ENCODE data around the gene BAHCC1. TPM values are rescaled to one million over a fixed set of nuclear protein-coding genes. Genes with fewer than 3 reads are reported as not detected.

Gene BAHCC1
- total RNA-seq, 1 experiment from 2014 or later: 33.7 TPM

- ChIA-PET CTCF (no interaction called here), POLR2A (ENCODE audit: unreplicated experiment) (interaction anchor here (0.6 kb wide), 1 partner anchor 92 kb away, joined by 5 read pairs; no protein-coding TSS in a partner anchor)
- Histone ChIP-seq H3K79me2 (ENCODE audit: low read depth) (peaks cover 27% of the 10 kb centered on the region), H3K27me3 (ENCODE audit: insufficient read depth, low read depth) (no peaks in the 10 kb centered on the region), H3K9me3 (ENCODE audit: insufficient read depth, low read depth) (no peaks in the 10 kb centered on the region), H3K36me3 (ENCODE audit: low read depth) (no peaks in the 10 kb centered on the region), H3K4me1 (replicated peaks; ENCODE audit: insufficient read depth) (peaks cover 15% of the 10 kb centered on the region), H2AFZ (no peak overlapping the region), H3K4me2 (peak overlapping the region; percentile 81), H3K4me3 (peak overlapping the region; percentile 63; the same call in 1 of the 2 replicates), H3K9me2 (ENCODE audit: insufficient read depth) (no peaks in the 10 kb centered on the region), H4K20me1 (ENCODE audit: insufficient read depth) (no peaks in the 10 kb centered on the region), H3F3A (ENCODE audit: insufficient read depth, low read depth) (peaks cover 7% of the 10 kb centered on the region; the same call in 1 of the 2 replicates), H3K27ac (no peak overlapping the region)
- no peak for TF ChIP-seq EZH2 (IDR thresholded peaks at IDR 0.05; ENCODE audit: low read depth)
- TF ChIP-seq CTCF (conservative IDR thresholded peaks at IDR 0.05): no peak
- TSS peak; percentile 41 for BruUV-seq (replicated peaks)
- no peak for DNase-seq
- intact Hi-C loops (cut with micrococcal nuclease; ENCODE audit: unreplicated experiment): loop anchor here (10.0 kb wide), 1 partner anchor 173 kb away; no protein-coding TSS in a partner anchor
Observed at GRCh38 chr17:81391936-81392908, 3.0 kb upstream of the BAHCC1 start.

- no peaks in the 10 kb centered on the region for H3K36me3 ChIP-seq (ENCODE audit: low read depth)
- peaks cover 15% of the 10 kb centered on the region for H3K4me1 ChIP-seq (replicated peaks; ENCODE audit: insufficient read depth)
- no peaks in the 10 kb centered on the region for H4K20me1 ChIP-seq (ENCODE audit: insufficient read depth)
- DNase-seq: no peak
- H3K4me2 ChIP-seq: peak overlapping the region; percentile 81
- peaks cover 7% of the 10 kb centered on the region; the same call in 1 of the 2 replicates for H3F3A ChIP-seq (ENCODE audit: insufficient read depth, low read depth)
- no TSS peak for BruUV-seq (replicated peaks)
- TF ChIP-seq CTCF (conservative IDR thresholded peaks at IDR 0.05) (no peak), EZH2 (IDR thresholded peaks at IDR 0.05; ENCODE audit: low read depth) (no peak)
- peak overlapping the region; percentile 63 for H3K4me3 ChIP-seq
- no peaks in the 10 kb centered on the region for H3K9me3 ChIP-seq (ENCODE audit: insufficient read depth, low read depth)
- intact Hi-C loops (cut with micrococcal nuclease; ENCODE audit: unreplicated experiment): loop anchor here (10.0 kb wide), 1 partner anchor 172 kb away; no protein-coding TSS in a partner anchor
- no peaks in the 10 kb centered on the region for H3K9me2 ChIP-seq (ENCODE audit: insufficient read depth)
- no peak overlapping the region for H3K27ac ChIP-seq
- peak overlapping the region; percentile 60; the same call in 1 of the 2 replicates for H2AFZ ChIP-seq
- ChIA-PET CTCF (no interaction called here), POLR2A (ENCODE audit: unreplicated experiment) (interaction anchor here (0.6 to 1.0 kb wide), 3 partner anchors 59 to 113 kb away, joined by 3 to 5 read pairs (median 4); no protein-coding TSS in a partner anchor)
- peaks cover 36% of the 10 kb centered on the region for H3K79me2 ChIP-seq (ENCODE audit: low read depth)
- no peaks in the 10 kb centered on the region for H3K27me3 ChIP-seq (ENCODE audit: insufficient read depth, low read depth)
Observed at GRCh38 chr17:81392909-81393654, 2.2 kb upstream of the BAHCC1 start.
